ENCODE results near the gene NEDD4L. TPM values are rescaled to one million over a fixed set of nuclear protein-coding genes. Genes with fewer than 3 reads are reported as not detected.

Gene NEDD4L
- polyA plus RNA-seq, 1 of the 3 experiments (the other 2 are of a cell fraction) = 13.2 TPM

GRCh38 chr18:58194028-58194427, 150.0 kb downstream of the NEDD4L start (continued):
- TF ChIP-seq PBX3 (IDR thresholded peaks at IDR 0.05) = no peak
- no peak for TF ChIP-seq ELF1 (IDR thresholded peaks at IDR 0.05)

- H3K27me3 ChIP-seq (ENCODE audit: insufficient read depth) = no peaks in the 10 kb centered on the region
- DNase-seq = no peak
- H4K20me1 ChIP-seq (ENCODE audit: insufficient read depth) = no peaks in the 10 kb centered on the region
- no peaks in the 10 kb centered on the region for H3K36me3 ChIP-seq (replicated peaks in 1 of 2; ENCODE audit: control insufficient read depth in 1 of 2, insufficient read depth in 2 of 2, low read length in 1 of 2)
- no peaks in the 10 kb centered on the region for H3F3A ChIP-seq (replicated peaks; ENCODE audit: insufficient read depth)
- no peak overlapping the region for H3K9ac ChIP-seq
- TF ChIP-seq RCOR1 (IDR thresholded peaks at IDR 0.05; ENCODE audit: low read length) (no peak), MXI1 (IDR thresholded peaks at IDR 0.05; ENCODE audit: low read depth, low read length) (no peak), IRF3 (IDR thresholded peaks at IDR 0.05; ENCODE audit: low read depth, low read length) (no peak), FOSL2 (IDR thresholded peaks at IDR 0.05; ENCODE audit: borderline replicate concordance, low read depth) (no peak), EZH2phosphoT487 (IDR thresholded peaks at IDR 0.05; ENCODE audit: borderline replicate concordance, low read depth) (no peak), GATA2 (CRISPR knock-in tag; IDR thresholded peaks at IDR 0.05) (no peak), YY1 (IDR thresholded peaks at IDR 0.05; ENCODE audit: low read depth) (no peak), RXRA (IDR thresholded peaks at IDR 0.05; ENCODE audit: borderline replicate concordance, low read depth) (no peak), MAX (IDR thresholded peaks at IDR 0.05; ENCODE audit: low read depth) (no peak), NRF1 (IDR thresholded peaks at IDR 0.05; ENCODE audit: low read depth, low read length) (no peak), FOXJ3 (CRISPR knock-in tag; IDR thresholded peaks at IDR 0.05) (no peak), USF1 (IDR thresholded peaks at IDR 0.05; ENCODE audit: borderline replicate concordance, low read depth) (no peak), SMC3 (IDR thresholded peaks at IDR 0.05; ENCODE audit: low read depth, low read length) (no peak), GABPA (IDR thresholded peaks at IDR 0.05; ENCODE audit: low read depth) (no peak), EP300 (IDR thresholded peaks at IDR 0.05; ENCODE audit: borderline replicate concordance in 1 of 2, low read depth in 1 of 2, low read length in 1 of 2) (no peak), SIN3A (IDR thresholded peaks at IDR 0.05; ENCODE audit: borderline replicate concordance, low read depth, low read length) (no peak)
- WGBS (ENCODE audit: low lambda C conversion rate) = 96% methylated on average over 19 of the region's 25 CpGs
- POLR2A ChIA-PET = no interaction called here
- H2AFZ ChIP-seq (ENCODE audit: low read depth) = no peak overlapping the region
- H3K9me2 ChIP-seq = no peaks in the 10 kb centered on the region
- peaks cover 4 to 12% of the 10 kb centered on the region in 2 experiments; a peak in 3 of 4 replicates for H3K4me1 ChIP-seq (ENCODE audit: control insufficient read depth in 1 of 2, insufficient read depth in 2 of 2, low read depth in 1 of 2, low read length in 1 of 2)
- CTCF ChIA-PET = interaction anchor here (0.9 to 5.6 kb wide), 2 partner anchors 14 to 74 kb away, joined by 3 to 43 read pairs; no protein-coding TSS in a partner anchor
- no peak overlapping the region for H3K27ac ChIP-seq (ENCODE audit: low read depth in 2 of 2, low read length in 1 of 2)
- H3K79me2 ChIP-seq (ENCODE audit: insufficient read depth) = no peaks in the 10 kb centered on the region
- H3K9me3 ChIP-seq = no peaks in the 10 kb centered on the region
- H3K4me2 ChIP-seq = no peak overlapping the region
- H3K4me3 ChIP-seq (ENCODE audit: low read depth in 2 of 2, low read length in 1 of 2) = no peak overlapping the region
These were observed 151.3 kb downstream of the NEDD4L start for GRCh38 chr18:58195278-58195765.

Measured in SK-N-SH (cell line).